Middle frontal gyrus (tissue), 1 donor: ENCODE data around the gene DMBT1.
"Not testable (repeated sequence)": the region's sequence is repeated elsewhere in the genome, so short reads cannot be mapped to it uniquely, and the experiment has no call there.

Experiments
- DNase-seq: peaks from one replicate; pipeline ENCODE4 v3.0.0-alpha.2; 2015; ENCODE audit warnings: low spot score; ENCODE audit errors: extremely low spot score

Gene DMBT1

DNA sequence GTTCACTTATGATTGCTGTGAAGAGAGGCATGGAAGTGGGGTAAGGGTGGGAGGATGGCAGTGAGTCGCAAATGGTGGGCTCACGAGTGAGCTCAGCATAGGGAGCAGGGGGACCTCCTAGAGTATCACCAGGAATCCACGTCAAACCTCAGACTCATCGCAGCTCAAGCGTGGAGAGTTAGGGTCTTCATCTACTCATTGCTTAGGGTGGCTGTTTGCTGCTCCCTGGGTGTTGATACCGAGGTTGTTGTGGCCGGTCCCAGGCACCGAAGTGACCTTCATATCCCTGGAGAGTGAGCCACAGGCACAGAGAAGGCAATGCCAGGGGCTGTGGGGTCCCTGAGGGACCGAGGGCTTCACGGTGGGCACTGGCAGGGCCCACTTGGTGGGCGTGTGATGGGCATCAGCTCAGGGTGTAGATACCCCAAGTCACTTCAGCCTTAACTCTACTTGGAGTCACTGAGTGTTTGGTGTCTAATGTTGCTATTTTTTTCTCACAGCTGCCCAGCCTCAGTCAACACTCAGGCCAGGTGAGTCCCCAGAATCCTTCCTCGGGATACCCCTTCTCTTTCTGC is 16.8 kb downstream of the DMBT1 start:
- DNase-seq, result no peak

DNA sequence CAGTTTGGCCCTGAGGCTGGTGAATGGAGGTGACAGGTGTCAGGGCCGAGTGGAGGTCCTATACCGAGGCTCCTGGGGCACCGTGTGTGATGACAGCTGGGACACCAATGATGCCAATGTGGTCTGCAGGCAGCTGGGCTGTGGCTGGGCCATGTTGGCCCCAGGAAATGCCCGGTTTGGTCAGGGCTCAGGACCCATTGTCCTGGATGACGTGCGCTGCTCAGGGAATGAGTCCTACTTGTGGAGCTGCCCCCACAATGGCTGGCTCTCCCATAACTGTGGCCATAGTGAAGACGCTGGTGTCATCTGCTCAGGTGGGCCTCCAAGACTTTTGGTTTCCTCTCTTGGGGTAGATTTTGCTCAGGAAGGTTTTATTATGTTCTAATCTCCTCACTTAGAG is 25.5 kb downstream of the DMBT1 start:
- DNase-seq, result not testable (repeated sequence)

DNA sequence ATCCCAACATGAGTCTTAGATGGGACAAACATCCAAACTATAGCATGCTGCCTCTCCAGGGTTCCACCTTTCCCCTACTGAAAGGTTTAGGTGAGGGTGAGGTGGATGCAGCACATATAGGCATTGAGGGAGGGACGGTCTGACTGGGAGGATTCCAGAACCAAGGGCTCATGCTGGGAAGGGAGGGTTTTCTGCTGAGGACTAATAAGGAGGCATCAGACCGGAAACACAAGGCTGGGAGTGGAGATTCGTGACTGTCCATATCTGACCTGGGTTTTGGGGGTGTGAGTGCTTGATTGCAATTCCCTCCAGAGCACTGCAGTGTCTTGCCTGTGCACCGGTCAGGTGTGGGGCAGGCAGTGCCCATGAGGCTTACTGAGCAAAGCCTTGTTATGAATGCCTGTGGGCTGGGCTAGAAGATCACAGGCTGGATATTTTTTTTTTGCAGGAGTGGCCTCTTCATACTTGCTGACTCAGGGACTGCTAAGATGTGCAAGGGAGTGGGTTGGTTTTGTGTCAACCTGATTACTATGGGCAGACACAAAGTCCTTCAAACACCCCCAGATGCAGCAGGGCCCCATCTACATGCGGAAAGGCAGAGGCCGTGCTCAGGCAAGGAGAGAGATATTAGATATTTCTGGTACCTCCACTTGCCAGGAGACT is 26.7 kb downstream of the DMBT1 start:
- no peak for DNase-seq

DNA sequence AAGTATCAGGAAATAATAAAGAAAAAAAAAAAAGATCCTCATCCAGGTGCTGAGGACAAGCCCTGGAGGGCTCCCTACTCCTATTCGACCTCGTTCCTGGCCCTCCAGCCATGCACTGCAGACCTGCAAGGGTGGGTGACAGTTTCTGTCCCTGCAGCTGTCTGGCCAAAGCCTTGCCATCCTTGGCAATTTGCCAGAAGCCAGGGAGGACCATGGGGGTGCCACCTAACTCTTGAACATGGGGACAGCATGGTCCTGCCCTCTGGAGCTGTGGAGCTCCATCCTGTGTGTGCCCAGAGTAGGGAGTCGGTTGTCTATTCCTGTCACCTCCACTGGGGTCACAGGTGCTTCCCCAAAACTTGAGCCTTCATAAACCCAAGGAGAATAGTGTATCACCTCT is 27.8 kb downstream of the DMBT1 start:
- no peak for DNase-seq

GRCh38 chr10:122590153-122590552 is 29.6 kb downstream of the DMBT1 start:
- no peak for DNase-seq

DNA sequence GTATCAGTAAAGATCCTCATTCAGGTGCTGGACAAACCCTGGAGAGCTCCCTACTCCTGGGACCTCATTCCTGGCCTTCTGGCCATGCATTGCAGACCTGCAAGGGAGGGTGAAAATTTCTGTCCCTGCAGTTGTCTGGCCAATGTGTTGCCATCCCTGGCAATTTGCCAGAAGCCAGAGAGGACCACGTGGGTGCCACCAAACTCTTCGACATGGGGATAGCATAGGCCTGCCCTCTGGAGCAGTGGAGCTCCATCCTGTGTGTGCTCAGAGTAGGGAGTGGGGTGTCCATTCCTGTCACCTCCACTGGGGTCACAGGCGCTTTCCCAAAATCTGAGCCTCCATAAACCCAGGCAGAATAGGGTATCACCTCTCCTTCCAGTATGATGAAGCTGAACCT is 31.2 kb downstream of the DMBT1 start:
- DNase-seq, result no peak

DNA sequence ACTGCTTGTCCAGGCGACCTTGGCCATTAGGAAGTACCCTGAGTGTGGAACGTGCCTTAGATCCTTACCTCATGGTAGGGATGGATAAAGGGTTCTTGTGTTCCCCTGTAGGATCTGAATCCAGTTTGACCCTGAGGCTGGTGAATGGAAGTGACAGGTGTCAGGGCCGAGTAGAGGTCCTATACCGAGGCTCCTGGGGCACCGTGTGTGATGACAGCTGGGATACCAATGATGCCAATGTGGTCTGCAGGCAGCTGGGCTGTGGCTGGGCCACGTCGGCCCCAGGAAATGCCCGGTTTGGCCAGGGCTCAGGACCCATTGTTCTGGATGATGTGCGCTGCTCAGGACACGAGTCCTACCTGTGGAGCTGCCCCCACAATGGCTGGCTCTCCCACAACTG is 31.6 kb downstream of the DMBT1 start:
- no peak for DNase-seq

- DNase-seq, result no peak
These were observed 57.1 kb downstream of the DMBT1 start for GRCh38 chr10:122617476-122618270.

- no peak for DNase-seq
These were observed 58.1 kb downstream of the DMBT1 start for GRCh38 chr10:122618461-122619165.

GRCh38 chr10:122620961-122621360 is 60.4 kb downstream of the DMBT1 start:
- DNase-seq, result not testable (repeated sequence)

GRCh38 chr10:122624546-122624945 is 64.0 kb downstream of the DMBT1 start:
- DNase-seq, result no peak

GRCh38 chr10:122630526-122630925 is 70.0 kb downstream of the DMBT1 start:
- no peak for DNase-seq

DNA sequence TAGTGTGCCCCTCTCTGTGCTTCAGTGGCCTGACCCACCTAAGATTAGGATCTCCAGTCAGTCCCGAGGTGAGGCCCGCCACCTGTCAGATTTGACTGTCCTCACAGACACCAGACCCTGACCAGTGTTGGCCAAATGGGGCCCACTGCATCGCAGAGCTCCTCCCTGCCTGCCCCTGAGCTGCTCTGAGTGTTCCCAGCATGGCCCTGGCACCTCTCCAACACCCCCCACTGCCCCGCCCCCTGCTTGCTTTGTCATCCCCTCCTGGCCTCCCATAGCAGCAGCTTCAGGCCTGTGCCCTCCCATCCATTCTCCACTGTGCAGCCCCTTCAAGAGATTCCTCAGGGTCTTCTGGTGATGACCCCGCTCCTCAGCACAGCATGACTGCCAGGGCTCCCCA is 71.5 kb downstream of the DMBT1 start:
- DNase-seq, result no peak

DNA sequence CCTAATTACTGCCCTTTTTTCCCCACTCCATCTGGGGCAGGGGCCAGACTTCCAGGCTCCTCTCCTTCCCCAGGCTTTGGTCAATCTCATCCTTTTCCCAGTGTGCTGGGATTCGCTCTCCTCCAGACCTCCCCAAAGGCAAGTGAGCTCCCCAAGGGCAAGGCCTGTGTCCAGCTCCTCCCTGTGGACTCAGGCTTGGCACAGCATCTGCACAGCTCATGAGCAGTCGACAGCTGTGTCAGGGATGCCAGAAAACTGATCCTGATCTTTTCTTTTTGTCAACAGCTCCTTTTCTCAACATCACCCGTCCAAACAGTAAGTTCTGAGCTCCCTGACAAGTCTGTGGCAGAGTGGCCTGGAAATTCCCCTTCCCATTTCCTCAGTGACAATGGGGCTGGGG is 72.0 kb downstream of the DMBT1 start:
- DNase-seq, result no peak

DNA sequence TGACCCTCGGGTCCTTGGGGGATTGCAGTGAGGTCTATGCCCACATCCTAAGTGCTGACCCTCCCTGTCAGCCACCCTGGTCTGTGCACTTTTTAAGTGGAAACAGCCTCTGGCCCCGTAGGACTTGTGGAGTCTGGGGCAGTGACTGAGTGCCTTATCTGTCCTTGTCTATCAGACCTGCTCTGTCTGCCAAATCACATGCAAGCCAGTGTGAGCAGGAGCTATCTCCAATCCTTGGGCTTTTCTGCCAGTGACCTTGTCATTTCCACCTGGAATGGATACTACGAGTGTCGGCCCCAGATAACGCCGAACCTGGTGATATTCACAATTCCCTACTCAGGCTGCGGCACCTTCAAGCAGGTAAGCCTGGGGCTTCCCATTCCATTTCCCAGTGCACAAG is 76.4 kb downstream of the DMBT1 start:
- no peak for DNase-seq

DNA sequence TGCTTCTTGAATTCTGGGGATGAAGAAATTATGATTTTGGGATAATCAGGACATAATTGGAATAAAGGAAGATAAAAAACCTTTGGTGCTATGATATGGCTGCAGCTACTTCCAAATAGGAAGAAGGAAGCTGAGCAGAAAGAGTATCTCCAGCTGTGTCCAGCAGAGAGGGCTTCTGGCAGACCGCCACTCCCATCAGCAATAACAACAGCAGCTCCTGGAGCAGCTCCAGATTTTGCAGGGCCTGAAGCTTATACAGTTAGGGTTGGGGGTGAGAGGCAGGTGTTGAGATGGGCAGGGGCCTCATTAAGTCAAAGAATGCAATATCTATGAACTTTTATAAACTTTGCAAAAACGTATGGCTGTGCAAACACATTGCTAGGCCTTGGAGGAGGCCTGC is 76.8 kb downstream of the DMBT1 start:
- DNase-seq, result no peak

- DNase-seq, result no peak
These were observed 77.6 kb downstream of the DMBT1 start for GRCh38 chr10:122638106-122638505.

GRCh38 chr10:122639801-122640200 is 79.2 kb downstream of the DMBT1 start:
- DNase-seq, result no peak

GRCh38 chr10:122640921-122641320 is 80.4 kb downstream of the DMBT1 start:
- DNase-seq, result no peak

DNA sequence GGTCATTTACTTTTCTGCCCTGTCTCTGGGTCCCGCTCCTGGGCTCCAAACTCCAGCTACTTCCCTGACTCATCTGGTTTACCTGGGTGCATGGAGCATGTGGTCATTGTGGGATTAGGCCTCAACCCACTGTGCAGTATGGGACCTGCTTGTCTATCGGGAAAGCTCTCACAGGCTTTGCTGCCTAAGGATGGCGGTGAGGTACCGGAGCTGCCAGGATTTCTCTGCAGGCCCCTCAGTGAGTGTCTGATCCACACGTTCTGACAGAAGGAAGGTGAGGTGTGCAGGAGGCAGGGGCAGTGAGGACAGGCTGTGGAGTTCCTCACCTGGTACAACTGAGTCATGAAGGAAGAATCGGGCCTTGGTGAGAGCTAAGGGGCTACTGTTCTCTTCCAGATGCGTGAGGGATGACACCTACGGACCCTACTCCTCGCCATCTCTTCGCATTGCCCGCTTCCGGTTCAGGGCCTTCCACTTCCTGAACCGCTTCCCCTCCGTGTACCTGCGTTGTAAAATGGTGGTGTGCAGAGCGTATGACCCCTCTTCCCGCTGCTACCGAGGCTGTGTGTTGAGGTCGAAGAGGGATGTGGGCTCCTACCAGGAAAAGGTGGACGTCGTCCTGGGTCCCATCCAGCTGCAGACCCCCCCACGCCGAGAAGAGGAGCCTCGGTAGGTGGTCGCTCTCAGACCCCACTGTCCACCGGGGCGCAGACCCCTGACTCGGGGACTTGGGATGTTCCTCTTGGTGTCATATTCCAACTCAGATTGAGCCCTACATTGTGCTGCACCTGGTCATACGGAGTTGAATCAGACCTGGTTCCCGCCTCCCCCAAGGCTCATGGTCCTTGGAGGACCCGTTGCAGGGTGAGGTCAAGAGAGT is 82.4 kb downstream of the DMBT1 start:
- no peak for DNase-seq

GRCh38 chr10:122643931-122644534 is 83.5 kb downstream of the DMBT1 start:
- DNase-seq, result no peak
